Measurements from ENCODE around the gene BAHD1. TPM values are rescaled to one million over a fixed set of nuclear protein-coding genes. Genes with fewer than 3 reads are reported as not detected.

The BAHD1 gene
- total RNA-seq, 3 donors from 2014 or later, result 9.9 to 14.6 (median 11.8) TPM

GRCh38 chr15:40463886-40464545 is 23.3 kb downstream of the BAHD1 start:
- no peak for DNase-seq (ENCODE audit: low spot score in 2 of 2)
- H3K4me3 ChIP-seq, result no peak overlapping the region
- H3K27me3 ChIP-seq, result no peaks in the 10 kb centered on the region
- intact Hi-C loops (cut with DNase I; ENCODE audit: low total_unique reads), result no loop called here
- no peak overlapping the region for H3K27ac ChIP-seq
- TF ChIP-seq POLR2A (IDR thresholded peaks at IDR 0.05) (no peak), CTCF (IDR thresholded peaks at IDR 0.05) (no peak), POLR2AphosphoS5 (IDR thresholded peaks at IDR 0.05) (no peak)
- no peaks in the 10 kb centered on the region for H3K36me3 ChIP-seq
- H3K4me1 ChIP-seq, result no peaks in the 10 kb centered on the region
- no peaks in the 10 kb centered on the region for H3K9me3 ChIP-seq

- Histone ChIP-seq H3K36me3 (no peaks in the 10 kb centered on the region), H3K27me3 (no peaks in the 10 kb centered on the region), H3K4me1 (no peaks in the 10 kb centered on the region), H3K4me3 (no peak overlapping the region), H3K27ac (no peak overlapping the region), H3K9me3 (no peaks in the 10 kb centered on the region)
- DNase-seq (ENCODE audit: low spot score in 2 of 2), result no peak
- intact Hi-C loops (cut with DNase I; ENCODE audit: low total_unique reads), result no loop called here
- TF ChIP-seq POLR2A (IDR thresholded peaks at IDR 0.05) (no peak), POLR2AphosphoS5 (IDR thresholded peaks at IDR 0.05) (no peak), CTCF (IDR thresholded peaks at IDR 0.05) (no peak)
These were observed 23.9 kb downstream of the BAHD1 start for GRCh38 chr15:40464595-40465185.

- TF ChIP-seq POLR2A (IDR thresholded peaks at IDR 0.05) (no peak), CTCF (IDR thresholded peaks at IDR 0.05) (no peak), POLR2AphosphoS5 (IDR thresholded peaks at IDR 0.05) (no peak)
- intact Hi-C loops (cut with DNase I; ENCODE audit: low total_unique reads), result no loop called here
These were observed 25.2 kb downstream of the BAHD1 start for GRCh38 chr15:40465939-40466338.

GRCh38 chr15:40466426-40467260 is 25.9 kb downstream of the BAHD1 start:
- Histone ChIP-seq H3K27me3 (no peaks in the 10 kb centered on the region), H3K9me3 (no peaks in the 10 kb centered on the region), H3K4me3 (no peak overlapping the region), H3K27ac (no peak overlapping the region), H3K4me1 (no peaks in the 10 kb centered on the region), H3K36me3 (no peaks in the 10 kb centered on the region)
- no peak for DNase-seq (ENCODE audit: low spot score in 2 of 2)
- intact Hi-C loops (cut with DNase I; ENCODE audit: low total_unique reads), result no loop called here
- no peak for TF ChIP-seq POLR2AphosphoS5 (IDR thresholded peaks at IDR 0.05)
- no peak for TF ChIP-seq CTCF (IDR thresholded peaks at IDR 0.05)
- TF ChIP-seq POLR2A (IDR thresholded peaks at IDR 0.05), result no peak

More at GRCh38 chr15:40465939-40466338, 25.2 kb downstream of the BAHD1 start:
- Histone ChIP-seq H3K27me3 (no peaks in the 10 kb centered on the region), H3K4me1 (no peaks in the 10 kb centered on the region), H3K27ac (no peak overlapping the region), H3K4me3 (no peak overlapping the region), H3K9me3 (no peaks in the 10 kb centered on the region), H3K36me3 (no peaks in the 10 kb centered on the region)
- DNase-seq (ENCODE audit: low spot score in 2 of 2), result no peak

GRCh38 chr15:40467261-40467615 is 26.5 kb downstream of the BAHD1 start:
- no peak overlapping the region for H3K27ac ChIP-seq
- no peak overlapping the region for H3K4me3 ChIP-seq
- intact Hi-C loops (cut with DNase I; ENCODE audit: low total_unique reads), result no loop called here
- no peak for TF ChIP-seq POLR2AphosphoS5 (IDR thresholded peaks at IDR 0.05)
- no peak for TF ChIP-seq CTCF (IDR thresholded peaks at IDR 0.05)
- TF ChIP-seq POLR2A (IDR thresholded peaks at IDR 0.05), result no peak
- no peaks in the 10 kb centered on the region for H3K36me3 ChIP-seq
- H3K9me3 ChIP-seq, result no peaks in the 10 kb centered on the region
- H3K4me1 ChIP-seq, result no peaks in the 10 kb centered on the region
- H3K27me3 ChIP-seq, result no peaks in the 10 kb centered on the region
- no peak for DNase-seq (ENCODE audit: low spot score in 2 of 2)
